ENCODE results near the gene LST1.

The LST1 gene

DNA sequence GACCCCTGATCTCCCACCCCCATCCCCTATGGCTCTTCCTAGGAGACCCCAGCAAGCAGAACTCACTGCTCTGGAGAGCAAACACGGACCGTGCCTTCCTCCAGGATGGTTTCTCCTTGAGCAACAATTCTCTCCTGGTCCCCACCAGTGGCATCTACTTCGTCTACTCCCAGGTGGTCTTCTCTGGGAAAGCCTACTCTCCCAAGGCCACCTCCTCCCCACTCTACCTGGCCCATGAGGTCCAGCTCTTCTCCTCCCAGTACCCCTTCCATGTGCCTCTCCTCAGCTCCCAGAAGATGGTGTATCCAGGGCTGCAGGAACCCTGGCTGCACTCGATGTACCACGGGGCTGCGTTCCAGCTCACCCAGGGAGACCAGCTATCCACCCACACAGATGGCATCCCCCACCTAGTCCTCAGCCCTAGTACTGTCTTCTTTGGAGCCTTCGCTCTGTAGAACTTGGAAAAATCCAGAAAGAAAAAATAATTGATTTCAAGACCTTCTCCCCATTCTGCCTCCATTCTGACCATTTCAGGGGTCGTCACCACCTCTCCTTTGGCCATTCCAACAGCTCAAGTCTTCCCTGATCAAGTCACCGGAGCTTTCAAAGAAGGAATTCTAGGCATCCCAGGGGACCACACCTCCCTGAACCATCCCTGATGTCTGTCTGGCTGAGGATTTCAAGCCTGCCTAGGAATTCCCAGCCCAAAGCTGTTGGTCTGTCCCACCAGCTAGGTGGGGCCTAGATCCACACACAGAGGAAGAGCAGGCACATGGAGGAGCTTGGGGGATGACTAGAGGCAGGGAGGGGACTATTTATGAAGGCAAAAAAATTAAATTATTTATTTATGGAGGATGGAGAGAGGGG is 12.6 kb upstream of the LST1 start:
- H3K4me1 ChIP-seq (ENCODE audit: control insufficient read depth in 1 of 2, insufficient read depth in 2 of 2, low read length in 2 of 2): peaks cover 41 to 49% of the 10 kb centered on the region in 2 experiments
- H3K4me2 ChIP-seq (ENCODE audit: low read length): no peak overlapping the region
- H4K12ac ChIP-seq (ENCODE audit: low read depth, low read length): no peak overlapping the region
- peak overlapping the region; percentile 69 for H3K18ac ChIP-seq (ENCODE audit: low read length)
- H4K8ac ChIP-seq (ENCODE audit: low read depth, low read length): peak overlapping the region; percentile 51
- no peak overlapping the region for H3K27ac ChIP-seq (ENCODE audit: low read depth, low read length)
- peak overlapping the region; percentile 82 for H4K91ac ChIP-seq (ENCODE audit: low read depth, low read length)
- no peak overlapping the region for H3K4me3 ChIP-seq (ENCODE audit: low read depth, low read length)
- H3K79me1 ChIP-seq (ENCODE audit: low read length): peaks cover 38% of the 10 kb centered on the region
- no peaks in the 10 kb centered on the region for H3K27me3 ChIP-seq (ENCODE audit: insufficient read depth, low read length)
- peak overlapping the region; percentile 45 for H2BK5ac ChIP-seq (ENCODE audit: low read depth, low read length, poor library complexity)
- H2BK120ac ChIP-seq (ENCODE audit: insufficient read depth, low read length, poor library complexity): peak overlapping the region; percentile 80
- no peaks in the 10 kb centered on the region for H3K79me2 ChIP-seq (ENCODE audit: control insufficient read depth, insufficient read depth, low read length, poor library complexity)
- peak in 1 of 2 donors; percentile 26 for DNase-seq
- peak overlapping the region; percentile 93 for H2BK12ac ChIP-seq (ENCODE audit: low read length)
- peak overlapping the region; percentile 50 for H3K14ac ChIP-seq (ENCODE audit: low read length)
- no peak overlapping the region for H3K23ac ChIP-seq (ENCODE audit: low read length)
- no peak overlapping the region for H2AFZ ChIP-seq (ENCODE audit: insufficient read depth, low read length, poor library complexity)
- no peaks in the 10 kb centered on the region for H3K9me3 ChIP-seq (ENCODE audit: insufficient read depth, low read depth, low read length)
- H3K36me3 ChIP-seq (ENCODE audit: control insufficient read depth in 1 of 2, insufficient read depth in 2 of 2, low read length in 2 of 2): no peaks in the 10 kb centered on the region
- H3K4ac ChIP-seq (ENCODE audit: low read depth, low read length): peak overlapping the region; percentile 19
- WGBS (ENCODE audit: extremely low coverage, insufficient coverage, insufficient read length): no CpG with 5 or more reads among the region's 9 CpGs
- peak overlapping the region; percentile 96 for H2AK5ac ChIP-seq (ENCODE audit: low read length)
- no peak overlapping the region for H3K9ac ChIP-seq (ENCODE audit: low read length)

DNA sequence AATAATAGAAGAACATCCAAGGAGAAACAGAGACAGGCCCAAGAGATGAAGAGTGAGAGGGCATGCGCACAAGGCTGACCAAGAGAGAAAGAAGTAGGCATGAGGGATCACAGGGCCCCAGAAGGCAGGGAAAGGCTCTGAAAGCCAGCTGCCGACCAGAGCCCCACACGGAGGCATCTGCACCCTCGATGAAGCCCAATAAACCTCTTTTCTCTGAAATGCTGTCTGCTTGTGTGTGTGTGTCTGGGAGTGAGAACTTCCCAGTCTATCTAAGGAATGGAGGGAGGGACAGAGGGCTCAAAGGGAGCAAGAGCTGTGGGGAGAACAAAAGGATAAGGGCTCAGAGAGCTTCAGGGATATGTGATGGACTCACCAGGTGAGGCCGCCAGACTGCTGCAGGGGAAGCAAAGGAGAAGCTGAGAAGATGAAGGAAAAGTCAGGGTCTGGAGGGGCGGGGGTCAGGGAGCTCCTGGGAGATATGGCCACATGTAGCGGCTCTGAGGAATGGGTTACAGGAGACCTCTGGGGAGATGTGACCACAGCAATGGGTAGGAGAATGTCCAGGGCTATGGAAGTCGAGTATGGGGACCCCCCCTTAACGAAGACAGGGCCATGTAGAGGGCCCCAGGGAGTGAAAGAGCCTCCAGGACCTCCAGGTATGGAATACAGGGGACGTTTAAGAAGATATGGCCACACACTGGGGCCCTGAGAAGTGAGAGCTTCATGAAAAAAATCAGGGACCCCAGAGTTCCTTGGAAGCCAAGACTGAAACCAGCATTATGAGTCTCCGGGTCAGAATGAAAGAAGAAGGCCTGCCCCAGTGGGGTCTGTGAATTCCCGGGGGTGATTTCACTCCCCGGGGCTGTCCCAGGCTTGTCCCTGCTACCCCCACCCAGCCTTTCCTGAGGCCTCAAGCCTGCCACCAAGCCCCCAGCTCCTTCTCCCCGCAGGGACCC is 11.7 kb upstream of the LST1 start:
- Histone ChIP-seq H3K18ac (ENCODE audit: low read length) (peak overlapping the region; percentile 49), H3K4me3 (ENCODE audit: low read depth, low read length) (no peak overlapping the region), H4K12ac (ENCODE audit: low read depth, low read length) (no peak overlapping the region), H3K9me3 (ENCODE audit: insufficient read depth, low read depth, low read length) (no peaks in the 10 kb centered on the region), H4K8ac (ENCODE audit: low read depth, low read length) (peak overlapping the region; percentile 64), H2BK120ac (ENCODE audit: insufficient read depth, low read length, poor library complexity) (peak overlapping the region; percentile 61), H3K79me2 (ENCODE audit: control insufficient read depth, insufficient read depth, low read length, poor library complexity) (no peaks in the 10 kb centered on the region), H2BK5ac (ENCODE audit: low read depth, low read length, poor library complexity) (peak overlapping the region; percentile 26), H2BK12ac (ENCODE audit: low read length) (peak overlapping the region; percentile 96), H3K9ac (ENCODE audit: low read length) (no peak overlapping the region), H3K4ac (ENCODE audit: low read depth, low read length) (peak overlapping the region; percentile 23), H3K27ac (ENCODE audit: low read depth, low read length) (peak overlapping the region; percentile 5), H2AK5ac (ENCODE audit: low read length) (peak overlapping the region; percentile 75), H2AFZ (ENCODE audit: insufficient read depth, low read length, poor library complexity) (peak overlapping the region; percentile 80), H3K79me1 (ENCODE audit: low read length) (peaks cover 44% of the 10 kb centered on the region), H3K4me2 (ENCODE audit: low read length) (no peak overlapping the region), H3K23ac (ENCODE audit: low read length) (no peak overlapping the region), H3K4me1 (ENCODE audit: control insufficient read depth in 1 of 2, insufficient read depth in 2 of 2, low read length in 2 of 2) (peaks cover 46 to 55% of the 10 kb centered on the region in 2 experiments), H3K36me3 (ENCODE audit: control insufficient read depth in 1 of 2, insufficient read depth in 2 of 2, low read length in 2 of 2) (no peaks in the 10 kb centered on the region), H3K27me3 (ENCODE audit: insufficient read depth, low read length) (no peaks in the 10 kb centered on the region), H3K14ac (ENCODE audit: low read length) (peak overlapping the region; percentile 58), H4K91ac (ENCODE audit: low read depth, low read length) (peak overlapping the region; percentile 22)
- DNase-seq: no peak
- WGBS (ENCODE audit: extremely low coverage, insufficient coverage, insufficient read length): no CpG with 5 or more reads among the region's 14 CpGs

DNA sequence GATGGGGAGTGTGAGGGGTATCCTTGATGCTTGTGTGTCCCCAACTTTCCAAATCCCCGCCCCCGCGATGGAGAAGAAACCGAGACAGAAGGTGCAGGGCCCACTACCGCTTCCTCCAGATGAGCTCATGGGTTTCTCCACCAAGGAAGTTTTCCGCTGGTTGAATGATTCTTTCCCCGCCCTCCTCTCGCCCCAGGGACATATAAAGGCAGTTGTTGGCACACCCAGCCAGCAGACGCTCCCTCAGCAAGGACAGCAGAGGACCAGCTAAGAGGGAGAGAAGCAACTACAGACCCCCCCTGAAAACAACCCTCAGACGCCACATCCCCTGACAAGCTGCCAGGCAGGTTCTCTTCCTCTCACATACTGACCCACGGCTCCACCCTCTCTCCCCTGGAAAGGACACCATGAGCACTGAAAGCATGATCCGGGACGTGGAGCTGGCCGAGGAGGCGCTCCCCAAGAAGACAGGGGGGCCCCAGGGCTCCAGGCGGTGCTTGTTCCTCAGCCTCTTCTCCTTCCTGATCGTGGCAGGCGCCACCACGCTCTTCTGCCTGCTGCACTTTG is 10.7 kb upstream of the LST1 start, which contains the start of gene TNF:
TNF (plus strand) TSS at position 231 of the 567 bp plus-strand sequence; CDS start at position 408, 177 bp downstream.
- H2BK12ac ChIP-seq (ENCODE audit: low read length): peak within 1 kb of the TSS; percentile 96
- H3K23ac ChIP-seq (ENCODE audit: low read length): no peak within 1 kb of the TSS
- DNase-seq: peak; percentile 26 to 56

More for the DNA sequence above, 10.7 kb upstream of the LST1 start, which contains the start of gene TNF:
- Histone ChIP-seq H2BK120ac (ENCODE audit: insufficient read depth, low read length, poor library complexity) (peak within 1 kb of the TSS; percentile 61), H2BK5ac (ENCODE audit: low read depth, low read length, poor library complexity) (peak within 1 kb of the TSS; percentile 38), H3K9me3 (ENCODE audit: insufficient read depth, low read depth, low read length) (no peaks in the 10 kb centered on the region), H3K4me2 (ENCODE audit: low read length) (peak within 1 kb of the TSS; percentile 33), H3K4ac (ENCODE audit: low read depth, low read length) (peak within 1 kb of the TSS; percentile 23), H3K27ac (ENCODE audit: low read depth, low read length) (peak within 1 kb of the TSS; percentile 23), H3K79me2 (ENCODE audit: control insufficient read depth, insufficient read depth, low read length, poor library complexity) (no peaks in the 10 kb centered on the region), H4K91ac (ENCODE audit: low read depth, low read length) (peak within 1 kb of the TSS; percentile 75), H2AFZ (ENCODE audit: insufficient read depth, low read length, poor library complexity) (peak within 1 kb of the TSS; percentile 80), H3K9ac (ENCODE audit: low read length) (no peak within 1 kb of the TSS), H3K27me3 (ENCODE audit: insufficient read depth, low read length) (no peaks in the 10 kb centered on the region), H2AK5ac (ENCODE audit: low read length) (peak within 1 kb of the TSS; percentile 75), H3K4me1 (ENCODE audit: control insufficient read depth in 1 of 2, insufficient read depth in 2 of 2, low read length in 2 of 2) (peaks cover 48 to 60% of the 10 kb centered on the region in 2 experiments), H3K14ac (ENCODE audit: low read length) (peak within 1 kb of the TSS; percentile 58), H3K79me1 (ENCODE audit: low read length) (peaks cover 44% of the 10 kb centered on the region), H3K18ac (ENCODE audit: low read length) (peak within 1 kb of the TSS; percentile 5), H4K12ac (ENCODE audit: low read depth, low read length) (no peak within 1 kb of the TSS), H3K4me3 (ENCODE audit: low read depth, low read length) (no peak within 1 kb of the TSS), H4K8ac (ENCODE audit: low read depth, low read length) (peak within 1 kb of the TSS; percentile 32), H3K36me3 (ENCODE audit: control insufficient read depth in 1 of 2, insufficient read depth in 2 of 2, low read length in 2 of 2) (no peaks in the 10 kb centered on the region)
- WGBS (ENCODE audit: extremely low coverage, insufficient coverage, insufficient read length): no CpG with 5 or more reads among the region's 19 CpGs
